HG02973 (cell line): ENCODE measurements around the gene PRICKLE2.

ENCODE experiments used
- ATAC-seq: cut with Tn5 transposase; IDR thresholded peaks from one replicate; pipeline ENCODE4 v1.9.1; 2021; ENCODE audit warnings: moderate library complexity; ENCODE audit not compliant: unreplicated experiment

Gene PRICKLE2

DNA sequence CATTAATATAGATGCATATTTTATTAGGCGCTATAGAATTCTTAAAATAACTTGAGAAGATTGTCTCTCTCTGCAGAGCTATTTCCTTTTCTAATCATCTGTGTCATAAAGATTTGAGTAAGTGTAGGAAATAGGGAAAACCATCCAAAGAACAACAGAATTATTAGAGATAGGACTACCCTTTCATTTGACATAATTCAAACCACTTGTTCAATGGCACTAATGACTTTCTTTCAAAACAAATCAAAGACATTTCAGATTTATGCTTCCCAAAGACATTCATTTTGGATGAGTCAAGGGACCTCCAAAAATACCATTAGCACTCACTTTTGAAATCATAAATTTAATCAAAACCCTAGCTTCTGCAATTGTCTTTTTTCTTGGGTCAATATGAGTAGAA lies 29.5 kb downstream of the PRICKLE2 start:
- no peak for ATAC-seq

DNA sequence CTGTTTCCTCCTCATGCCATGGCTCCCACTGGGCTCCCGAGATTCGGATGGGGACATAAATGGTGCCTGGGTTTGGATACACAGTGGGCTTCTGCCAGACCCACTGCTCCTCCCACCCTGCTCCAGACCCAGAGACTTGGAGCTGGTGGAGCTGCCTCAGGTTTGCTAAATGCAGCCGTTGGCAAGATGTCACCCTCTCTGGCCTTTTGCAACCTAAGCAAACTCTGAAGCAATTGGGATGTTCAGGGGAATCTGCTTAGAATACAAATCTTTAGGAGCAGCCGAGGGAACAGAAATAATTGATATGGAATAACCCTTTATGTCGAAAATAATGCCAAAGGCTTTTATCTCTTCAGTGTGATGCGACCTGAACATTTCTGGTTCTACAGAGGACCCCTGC lies 33.4 kb downstream of the PRICKLE2 start:
- no peak for ATAC-seq

- no peak for ATAC-seq
These were observed 34.5 kb downstream of the PRICKLE2 start for GRCh38 chr3:64190517-64191515.

GRCh38 chr3:64188810-64189560 lies 36.3 kb downstream of the PRICKLE2 start:
- no peak for ATAC-seq

DNA sequence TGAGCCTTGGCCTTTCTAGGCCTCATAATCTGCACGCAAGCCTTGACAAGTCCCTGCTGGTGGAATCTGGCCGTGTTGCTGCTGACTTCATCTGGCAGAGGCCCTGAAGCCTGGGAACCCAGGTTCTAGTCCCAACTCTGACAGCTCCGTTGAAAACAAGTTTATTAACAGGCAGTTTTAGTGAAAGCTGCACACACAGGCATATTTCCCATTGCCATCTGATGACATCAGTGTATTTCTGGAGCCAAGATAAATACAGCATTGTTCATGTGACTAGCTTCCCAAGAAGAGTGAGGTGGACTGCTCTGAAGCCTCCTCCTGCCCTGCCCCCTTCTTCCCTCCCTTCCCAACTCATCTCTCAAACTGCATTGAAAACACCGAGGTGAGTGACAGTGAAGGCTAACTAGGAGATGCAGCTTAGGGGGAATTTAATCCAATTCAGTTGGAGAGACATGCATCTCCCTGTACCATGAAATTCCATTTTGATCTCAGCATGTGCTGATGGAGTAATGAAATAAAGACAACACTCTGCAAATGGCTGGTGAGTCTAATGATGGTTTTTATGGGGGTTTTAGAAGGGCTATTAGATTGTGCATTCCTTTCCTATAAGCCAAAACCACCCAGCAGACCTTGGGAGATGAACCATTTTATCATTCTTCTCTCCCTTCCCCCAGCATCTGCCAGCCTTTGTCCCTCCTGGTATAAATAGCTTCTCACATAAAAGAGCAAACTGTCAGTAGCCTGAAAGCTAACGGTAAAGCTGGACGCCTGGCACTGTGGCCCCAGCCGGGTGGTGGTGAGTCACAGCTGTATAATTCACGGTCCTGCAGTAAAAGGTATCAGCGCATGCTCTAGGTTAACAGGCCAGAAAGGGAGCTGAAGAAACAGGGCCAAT lies 38.0 kb downstream of the PRICKLE2 start:
- no peak for ATAC-seq

DNA sequence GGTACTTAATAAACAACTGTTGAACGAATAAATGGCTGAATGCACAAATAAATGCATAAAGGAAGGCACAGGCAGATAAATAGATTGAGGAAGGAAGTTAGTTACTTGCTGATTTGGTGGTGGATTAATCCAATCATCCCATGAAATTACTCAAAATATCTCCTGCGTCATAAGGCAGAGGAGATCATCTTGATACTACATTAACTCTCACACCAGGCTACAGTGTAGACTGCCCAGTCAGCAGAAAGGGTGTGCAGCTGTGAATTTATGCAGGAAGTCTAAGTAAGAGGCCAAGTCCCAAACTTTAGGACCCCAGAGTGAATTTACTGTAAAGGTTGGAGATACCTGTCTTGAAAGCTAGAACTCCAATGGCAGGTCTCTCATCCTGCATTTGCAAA lies 38.6 kb downstream of the PRICKLE2 start:
- ATAC-seq, result no peak

- ATAC-seq, result no peak
These were observed 39.8 kb downstream of the PRICKLE2 start for GRCh38 chr3:64185436-64185835.

GRCh38 chr3:64184621-64185020 lies 40.6 kb downstream of the PRICKLE2 start:
- no peak for ATAC-seq

DNA sequence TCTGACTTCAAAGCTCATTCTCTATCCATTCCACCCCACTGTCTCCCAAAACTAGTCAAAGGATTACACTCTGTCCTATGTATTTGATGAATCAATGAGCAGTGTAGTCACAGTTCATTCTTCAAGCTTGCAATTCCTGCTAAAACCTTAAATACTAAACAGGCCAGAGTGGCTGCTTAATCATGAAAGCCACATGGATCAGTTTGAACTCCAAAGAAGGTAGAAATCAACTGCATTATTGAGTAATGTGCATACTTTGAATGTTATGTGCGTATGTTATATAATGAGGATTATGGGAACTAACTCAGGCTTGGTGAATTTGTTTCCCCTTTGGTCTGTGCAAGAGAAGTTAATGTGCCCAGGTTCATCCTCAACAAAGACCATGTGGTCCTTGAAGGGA lies 45.4 kb downstream of the PRICKLE2 start:
- no peak for ATAC-seq

DNA sequence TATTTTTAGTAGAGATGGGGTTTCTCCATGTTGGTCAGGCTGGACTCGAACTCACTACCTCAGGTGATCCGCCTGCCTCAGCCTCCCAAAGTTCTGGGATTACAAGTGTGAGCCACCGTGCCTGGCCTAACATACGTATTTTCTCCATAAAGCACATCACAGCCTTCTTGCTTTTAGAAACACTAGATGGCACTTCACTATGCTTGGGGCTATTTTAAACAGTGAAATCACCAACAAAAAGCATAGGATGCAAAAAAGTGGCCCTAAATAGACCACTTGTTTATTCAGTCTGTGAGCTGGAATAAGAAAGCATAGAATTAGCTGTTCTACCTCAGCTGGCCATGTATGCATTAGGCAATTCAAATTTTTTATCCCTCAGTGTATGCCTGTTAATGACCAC lies 46.0 kb downstream of the PRICKLE2 start:
- ATAC-seq, result no peak

- no peak for ATAC-seq
These were observed 46.8 kb downstream of the PRICKLE2 start for GRCh38 chr3:64178419-64178818.

- no peak for ATAC-seq
These were observed 48.7 kb downstream of the PRICKLE2 start for GRCh38 chr3:64176461-64176996.

DNA sequence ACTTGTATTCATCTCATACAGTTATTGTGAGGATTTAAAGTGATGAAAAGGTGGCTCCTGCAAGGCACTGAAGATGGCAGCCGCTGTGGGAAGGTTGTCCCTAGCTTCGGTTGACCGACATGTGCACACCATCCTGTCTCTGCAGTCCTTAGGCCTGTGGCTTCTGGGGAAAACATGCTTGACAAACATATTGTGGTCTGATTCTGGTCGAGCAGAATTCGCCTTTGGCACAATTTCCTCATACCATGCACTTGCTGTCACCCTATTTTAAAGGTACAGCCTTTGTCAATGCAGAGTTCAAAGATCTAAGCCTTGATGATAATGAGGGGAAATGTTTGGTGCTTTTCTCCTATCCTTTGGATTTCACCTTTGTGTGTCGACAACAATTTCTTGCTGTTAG lies 50.9 kb downstream of the PRICKLE2 start:
- no peak for ATAC-seq

DNA sequence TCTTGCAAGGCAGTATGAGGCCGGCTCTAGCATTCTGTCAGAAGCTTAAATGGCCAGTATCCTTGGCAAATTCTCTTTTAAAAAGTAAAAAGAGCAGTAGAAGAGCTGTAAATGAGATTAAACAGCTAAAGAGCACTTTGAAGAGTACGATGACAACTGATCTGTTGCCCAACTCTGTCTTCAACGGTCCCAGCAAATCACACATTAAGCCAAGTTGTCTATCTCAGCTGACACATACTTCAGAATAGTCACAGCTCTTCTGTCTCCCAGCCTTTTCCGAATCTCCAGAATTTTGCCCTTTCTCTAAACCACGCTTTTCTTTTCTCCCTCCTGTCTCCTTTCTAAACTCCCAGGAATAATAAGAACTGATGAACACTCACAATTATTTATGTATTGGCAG lies 51.7 kb downstream of the PRICKLE2 start:
- no peak for ATAC-seq

DNA sequence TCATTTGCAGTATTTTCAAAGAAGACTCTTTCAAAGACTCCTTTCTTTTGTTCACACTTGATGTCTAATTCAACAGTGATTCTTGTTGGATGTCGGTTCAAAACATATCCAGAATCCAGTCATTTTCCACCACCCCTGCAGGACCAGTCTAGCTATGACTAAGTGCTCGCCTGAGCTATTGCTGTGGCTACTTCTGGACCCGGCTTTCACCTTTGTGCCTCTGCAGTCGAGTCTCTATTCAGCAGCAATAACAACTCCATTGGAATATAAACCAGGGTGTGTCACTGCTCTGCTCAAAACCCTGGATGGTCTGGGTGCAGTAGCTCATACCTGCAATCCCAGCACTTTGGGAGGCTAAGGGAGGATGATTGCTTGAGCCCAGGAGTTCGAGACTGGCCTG lies 55.0 kb downstream of the PRICKLE2 start:
- ATAC-seq, result no peak

- ATAC-seq, result no peak
These were observed 57.4 kb downstream of the PRICKLE2 start for GRCh38 chr3:64167868-64168267.

GRCh38 chr3:64167351-64167750 lies 57.9 kb downstream of the PRICKLE2 start:
- no peak for ATAC-seq

- ATAC-seq, result no peak
These were observed 58.6 kb downstream of the PRICKLE2 start for GRCh38 chr3:64166584-64167162.

GRCh38 chr3:64164349-64164748 lies 60.9 kb downstream of the PRICKLE2 start:
- ATAC-seq, result no peak

DNA sequence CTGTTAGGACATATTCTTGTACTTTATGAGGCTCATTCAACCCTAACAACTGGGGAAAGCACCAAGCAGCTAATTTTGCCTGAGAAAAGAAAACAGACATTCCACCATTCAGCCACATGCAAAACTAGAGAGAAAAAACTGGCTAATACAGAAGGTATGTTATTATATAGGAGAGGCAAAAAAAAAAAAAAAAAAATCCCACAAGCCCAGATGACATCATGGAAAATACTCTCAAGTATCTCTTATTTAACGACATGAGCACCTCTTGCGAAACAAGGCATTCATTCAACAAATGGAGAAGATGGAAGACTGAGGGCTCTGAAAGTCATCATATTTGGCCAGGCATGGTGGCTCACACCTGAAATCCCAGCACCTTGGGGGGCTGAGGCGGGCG lies 61.5 kb downstream of the PRICKLE2 start:
- ATAC-seq, result no peak
